ENCODE measurements around the gene ABLIM3.

- TF ChIP-seq CTCF (IDR thresholded peaks at IDR 0.05; ENCODE audit: poor library complexity) (peak; percentile 31), EZH2phosphoT487 (IDR thresholded peaks at IDR 0.05; ENCODE audit: low read depth, severe bottlenecking, unreplicated experiment) (no peak), EZH2 (IDR thresholded peaks at IDR 0.05; ENCODE audit: borderline replicate concordance) (no peak)
Measured at GRCh38 chr5:149125386-149125891, 15.9 kb upstream of the ABLIM3 start.

Data from hepatocyte (in vitro differentiated cells).